Duodenal mucosa (tissue), 2 donors: Measurements from ENCODE around the gene ESRRA.

Experiments used
- H3K27ac ChIP-seq: one replicate; pipeline ENCODE4 v1.7.0; 2013; ENCODE audit warnings: low read depth, low read length
- H3K27me3 ChIP-seq, 2 donors: one replicate each; pipeline ENCODE4 v1.7.0; 2013; ENCODE audit warnings: low read length in 2 of 2, control low read depth in 1 of 2; ENCODE audit not compliant: insufficient read depth in 2 of 2, control insufficient read depth in 1 of 2
- H3K36me3 ChIP-seq, 2 donors: one replicate each; pipeline ENCODE4 v1.7.0; 2013; ENCODE audit warnings: low read length in 2 of 2, control low read depth in 1 of 2; ENCODE audit not compliant: insufficient read depth in 2 of 2, control insufficient read depth in 1 of 2
- H3K4me1 ChIP-seq, 2 donors: one replicate each; pipeline ENCODE4 v1.7.0; 2013; ENCODE audit warnings: low read length in 2 of 2, control low read depth in 1 of 2; ENCODE audit not compliant: insufficient read depth in 2 of 2, control insufficient read depth in 1 of 2
- H3K4me3 ChIP-seq, 2 donors: one replicate each; pipeline ENCODE4 v1.7.0; 2013; ENCODE audit warnings: low read length in 2 of 2, low read depth in 1 of 2
- H3K9ac ChIP-seq, 2 donors: one replicate each; pipeline ENCODE4 v1.7.0; 2013; ENCODE audit warnings: low read length in 2 of 2, low read depth in 1 of 2
- H3K9me3 ChIP-seq, 2 donors: one replicate each; pipeline ENCODE4 v1.7.0; 2013; ENCODE audit warnings: low read length in 2 of 2, control low read depth in 1 of 2; ENCODE audit not compliant: control insufficient read depth in 1 of 2

ESRRA gene

GRCh38 chr11:64275031-64275800 is 30.1 kb upstream of the ESRRA start:
- no peak overlapping the region for H3K27ac ChIP-seq
- no peak overlapping the region for H3K4me3 ChIP-seq
- H3K27me3 ChIP-seq: no peaks in the 10 kb centered on the region
- peaks cover 13% of the 10 kb centered on the region in 2 donors for H3K36me3 ChIP-seq
- no peak overlapping the region for H3K9ac ChIP-seq
- peaks cover 19 to 25% of the 10 kb centered on the region in 2 donors for H3K4me1 ChIP-seq
- no peaks in the 10 kb centered on the region for H3K9me3 ChIP-seq

- H3K27ac ChIP-seq: no peak overlapping the region
These were observed 29.5 kb upstream of the ESRRA start for GRCh38 chr11:64275841-64276240.

GRCh38 chr11:64276653-64277431 is 28.5 kb upstream of the ESRRA start:
- H3K27ac ChIP-seq: no peak overlapping the region

More at GRCh38 chr11:64275841-64276240, 29.5 kb upstream of the ESRRA start:
- Histone ChIP-seq H3K9me3 (no peaks in the 10 kb centered on the region), H3K4me1 (peaks cover 19 to 25% of the 10 kb centered on the region in 2 donors), H3K9ac (no peak overlapping the region), H3K36me3 (peaks cover 13% of the 10 kb centered on the region in 2 donors), H3K4me3 (no peak overlapping the region), H3K27me3 (no peaks in the 10 kb centered on the region)

GRCh38 chr11:64278576-64279190 is 26.6 kb upstream of the ESRRA start:
- Histone ChIP-seq H3K27ac (no peak overlapping the region), H3K4me1 (peaks cover 14 to 15% of the 10 kb centered on the region in 2 donors), H3K4me3 (no peak overlapping the region), H3K27me3 (no peaks in the 10 kb centered on the region), H3K9ac (no peak overlapping the region), H3K36me3 (peaks cover 13 to 20% of the 10 kb centered on the region in 2 donors), H3K9me3 (no peaks in the 10 kb centered on the region)

More at GRCh38 chr11:64276653-64277431, 28.5 kb upstream of the ESRRA start:
- Histone ChIP-seq H3K9ac (peak overlapping the region in 1 of 2 donors; percentile 10), H3K4me3 (no peak overlapping the region), H3K9me3 (no peaks in the 10 kb centered on the region), H3K27me3 (no peaks in the 10 kb centered on the region), H3K36me3 (peaks cover 13 to 17% of the 10 kb centered on the region in 2 donors), H3K4me1 (peaks cover 15 to 20% of the 10 kb centered on the region in 2 donors)

- no peak overlapping the region for H3K4me3 ChIP-seq
- no peak overlapping the region for H3K27ac ChIP-seq
- no peaks in the 10 kb centered on the region for H3K9me3 ChIP-seq
These were observed 23.2 kb upstream of the ESRRA start for GRCh38 chr11:64281957-64282770.

GRCh38 chr11:64283092-64283491 is 22.2 kb upstream of the ESRRA start:
- peaks cover 5 to 16% of the 10 kb centered on the region in 2 donors for H3K36me3 ChIP-seq
- H3K9me3 ChIP-seq: no peaks in the 10 kb centered on the region
- no peak overlapping the region for H3K4me3 ChIP-seq
- H3K9ac ChIP-seq: peak overlapping the region in 1 of 2 donors; percentile 98
- no peaks in the 10 kb centered on the region for H3K27me3 ChIP-seq
- H3K27ac ChIP-seq: no peak overlapping the region
- peaks cover 20 to 23% of the 10 kb centered on the region in 2 donors for H3K4me1 ChIP-seq

More at GRCh38 chr11:64281957-64282770, 23.2 kb upstream of the ESRRA start:
- Histone ChIP-seq H3K9ac (no peak overlapping the region), H3K36me3 (peaks cover 5 to 16% of the 10 kb centered on the region in 2 donors), H3K4me1 (peaks cover 22 to 23% of the 10 kb centered on the region in 2 donors), H3K27me3 (no peaks in the 10 kb centered on the region)

GRCh38 chr11:64284048-64284961 is 21.0 kb upstream of the ESRRA start, which contains the start of gene BAD:
TSS of gene BAD (minus strand) at chr11:64284665. CDS start at chr11:64284368, 297 bp downstream.
- no peaks in the 10 kb centered on the region for H3K27me3 ChIP-seq
- H3K27ac ChIP-seq: peak within 1 kb of the TSS; percentile 97
- peak within 1 kb of the TSS; percentile 87 to 91 for H3K4me3 ChIP-seq
- peak within 1 kb of the TSS; percentile 98 to 100 for H3K9ac ChIP-seq
- peaks cover 20 to 23% of the 10 kb centered on the region in 2 donors for H3K4me1 ChIP-seq
- H3K9me3 ChIP-seq: no peaks in the 10 kb centered on the region
- H3K36me3 ChIP-seq: peaks cover 0 to 7% of the 10 kb centered on the region in 2 donors

GRCh38 chr11:64284962-64285884 is 20.1 kb upstream of the ESRRA start, which contains the start of gene GPR137:
TSS of gene GPR137 (plus strand) at chr11:64285848. CDS start at chr11:64286525, 677 bp downstream.
- H3K4me3 ChIP-seq: peak within 1 kb of the TSS; percentile 87 to 91
- H3K27me3 ChIP-seq: peaks cover 0 to 2% of the 10 kb centered on the region in 2 donors
- H3K9ac ChIP-seq: peak within 1 kb of the TSS; percentile 80 to 88
- peaks cover 20 to 23% of the 10 kb centered on the region in 2 donors for H3K4me1 ChIP-seq
- peak within 1 kb of the TSS; percentile 97 for H3K27ac ChIP-seq
- peaks cover 0 to 7% of the 10 kb centered on the region in 2 donors for H3K36me3 ChIP-seq
- H3K9me3 ChIP-seq: no peaks in the 10 kb centered on the region
